T-helper 9 cell (primary cell): Measurements from ENCODE around the gene FUCA2.
A peak's percentile ranks its signal among the peaks of the same experiment; 100 is the strongest.
"Not testable (repeated sequence)": the region's sequence is repeated elsewhere in the genome, so short reads cannot be mapped to it uniquely, and the experiment has no call there.

Source experiments
- DNase-seq: peaks from one replicate; pipeline ENCODE4 v3.0.0-alpha.2; 2020

The FUCA2 gene

GRCh38 chr6:143535189-143535614 is 23.7 kb upstream of the FUCA2 start:
- DNase-seq: no peak

DNA sequence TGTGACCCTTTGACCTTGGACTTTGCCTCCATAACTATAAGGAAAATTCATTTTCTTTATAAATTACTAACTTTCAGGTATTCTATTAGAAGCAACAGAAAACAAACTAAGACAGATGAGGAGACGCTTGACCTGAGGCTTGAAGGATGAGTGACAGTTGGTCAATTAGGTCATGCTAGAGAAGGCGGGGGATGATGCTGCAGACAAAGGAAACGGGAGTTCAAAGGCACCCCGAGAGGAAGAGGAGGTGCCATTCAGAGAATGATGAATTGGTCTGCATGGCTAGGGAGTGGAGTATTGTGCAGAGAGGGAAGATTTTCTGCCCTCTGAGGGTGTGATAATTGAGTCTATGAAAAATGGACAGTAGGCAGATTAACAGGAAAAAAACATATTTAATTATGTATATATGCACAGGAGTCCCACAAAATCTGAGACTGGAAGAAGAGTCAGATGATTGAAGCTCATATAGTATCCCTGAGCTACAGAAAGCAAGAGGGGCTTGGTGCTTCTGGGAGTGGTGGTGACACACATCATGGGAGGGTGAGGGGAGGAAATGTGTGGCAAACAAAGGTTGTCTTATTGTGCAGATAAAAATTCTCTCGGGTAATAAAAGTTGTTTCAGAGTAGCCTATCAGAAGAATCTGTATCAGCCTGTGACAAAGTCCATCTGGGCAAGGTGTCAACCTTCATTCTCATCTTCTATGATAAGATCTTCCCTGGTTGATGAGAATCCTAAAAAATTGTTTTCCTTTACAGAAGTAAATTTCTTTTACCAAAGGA is 20.4 kb upstream of the FUCA2 start:
- no peak for DNase-seq

- DNase-seq: no peak
Observed at GRCh38 chr6:143529095-143529494, 17.6 kb upstream of the FUCA2 start.

- no peak for DNase-seq
Observed at GRCh38 chr6:143528164-143528811, 16.8 kb upstream of the FUCA2 start.

DNA sequence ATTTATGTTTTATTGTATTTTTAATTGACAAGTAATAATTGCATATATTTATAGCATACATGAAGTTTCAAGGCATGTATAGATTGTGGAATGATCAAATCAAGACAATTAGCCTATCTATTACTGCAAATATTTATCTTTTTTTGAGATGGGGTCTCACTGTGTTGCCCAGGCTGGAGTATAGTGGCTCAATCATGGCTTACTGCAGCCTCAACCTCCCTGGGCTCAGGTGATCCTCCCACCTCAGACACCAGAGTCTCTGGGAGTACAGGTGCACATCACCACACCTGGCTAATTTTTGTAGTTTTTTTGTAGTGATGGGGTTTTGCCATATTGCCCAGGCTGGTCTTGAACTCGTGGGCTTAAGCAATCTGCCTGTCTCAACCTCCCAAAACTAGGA is 16.2 kb upstream of the FUCA2 start:
- DNase-seq: no peak

DNA sequence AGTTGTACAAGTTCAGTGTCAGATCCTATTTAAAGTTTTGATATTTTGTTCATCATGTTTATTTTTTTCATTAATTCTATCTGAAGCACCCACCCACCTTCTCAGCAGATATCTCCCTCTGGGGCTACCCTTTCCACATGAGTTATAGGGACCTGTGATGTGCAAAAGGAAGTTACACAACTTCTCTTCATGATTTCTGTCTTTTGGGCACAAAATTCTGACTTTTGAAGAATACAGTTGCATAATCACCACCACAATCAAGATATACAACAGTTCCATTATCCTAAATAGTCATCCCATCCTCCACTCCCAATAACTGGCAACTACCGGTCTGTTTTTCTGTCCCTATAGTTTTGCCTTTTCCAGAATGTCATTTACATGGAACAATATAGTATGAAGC is 13.8 kb upstream of the FUCA2 start:
- DNase-seq: no peak

DNA sequence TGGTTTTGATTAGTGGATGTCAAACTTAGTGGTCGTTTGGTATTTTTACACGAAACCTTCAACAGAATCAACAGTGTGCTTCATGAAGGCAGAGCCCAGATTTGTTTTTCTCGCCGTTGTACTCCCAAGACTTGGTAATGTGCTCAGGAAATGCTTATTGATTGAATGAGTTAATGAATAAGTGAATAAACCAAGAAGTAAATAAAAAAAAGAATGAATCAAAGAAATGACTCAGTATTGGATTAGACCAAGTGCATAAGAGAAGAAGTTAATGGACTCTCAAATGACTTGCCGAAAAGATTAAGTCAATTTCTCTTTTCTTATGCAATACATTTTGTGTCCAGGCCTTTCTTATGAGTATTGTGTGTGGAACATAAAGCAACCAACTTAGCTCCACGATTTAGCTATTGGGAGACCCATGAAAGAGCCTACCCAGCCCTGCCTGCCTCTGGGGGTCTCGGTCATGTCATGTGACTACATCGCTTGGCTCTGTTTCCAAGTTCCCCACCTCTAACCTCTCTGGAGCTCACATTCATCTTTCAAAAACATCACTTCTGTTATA is 10.6 kb upstream of the FUCA2 start:
- DNase-seq: no peak

DNA sequence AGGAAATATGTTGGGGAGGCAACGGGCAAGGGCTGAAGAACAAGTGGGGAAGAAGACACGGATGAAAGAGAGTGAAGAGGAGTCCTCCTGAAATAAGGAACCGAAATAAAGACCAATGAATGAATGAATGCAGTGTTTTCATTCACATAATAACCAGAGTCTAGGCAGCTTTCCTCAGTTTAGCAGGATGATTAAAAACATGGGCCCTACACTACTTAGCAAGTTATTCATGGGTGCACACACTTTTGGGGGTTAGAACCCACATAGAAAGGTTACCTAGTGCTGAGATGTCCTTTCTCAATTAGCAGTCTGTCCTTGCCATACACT is 5.9 kb upstream of the FUCA2 start:
- DNase-seq: no peak

DNA sequence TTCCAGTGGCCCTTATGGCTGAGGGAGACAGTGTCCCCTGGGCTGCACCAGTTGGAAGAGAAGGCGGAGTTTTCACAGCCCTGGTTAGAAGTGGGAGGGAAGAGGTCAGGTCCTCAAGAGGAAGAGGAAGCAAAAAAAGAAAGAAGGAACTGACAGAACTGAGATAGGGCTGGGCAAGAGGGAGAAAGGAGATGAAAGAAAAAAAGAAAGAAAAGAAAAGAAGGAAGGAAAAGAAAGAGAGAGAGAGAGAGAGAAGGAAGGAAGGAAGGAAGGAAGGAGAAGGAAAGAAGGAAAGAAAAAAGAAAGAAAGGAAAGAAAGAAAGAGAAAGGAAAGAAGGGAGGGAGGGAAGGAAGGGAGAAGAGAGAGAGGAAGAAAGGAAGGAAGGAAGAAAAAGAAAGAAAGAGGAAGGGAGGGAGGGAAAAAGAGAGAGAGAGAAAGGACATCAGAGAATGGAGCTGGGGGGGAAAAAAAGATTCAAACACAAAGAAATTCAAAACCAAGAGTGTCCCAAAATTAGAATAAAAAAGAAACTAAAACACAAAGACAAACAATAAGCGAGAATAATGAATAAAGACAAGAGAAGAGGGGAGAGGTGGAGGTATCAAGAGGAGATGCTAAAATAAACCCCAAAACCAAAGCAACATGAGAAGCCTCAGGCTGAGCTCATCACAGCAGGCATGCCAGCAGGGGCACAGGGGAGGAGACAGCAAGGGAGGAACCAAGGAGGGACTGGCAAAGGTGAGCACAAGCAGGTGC is 5.3 kb upstream of the FUCA2 start:
- no peak for DNase-seq

DNA sequence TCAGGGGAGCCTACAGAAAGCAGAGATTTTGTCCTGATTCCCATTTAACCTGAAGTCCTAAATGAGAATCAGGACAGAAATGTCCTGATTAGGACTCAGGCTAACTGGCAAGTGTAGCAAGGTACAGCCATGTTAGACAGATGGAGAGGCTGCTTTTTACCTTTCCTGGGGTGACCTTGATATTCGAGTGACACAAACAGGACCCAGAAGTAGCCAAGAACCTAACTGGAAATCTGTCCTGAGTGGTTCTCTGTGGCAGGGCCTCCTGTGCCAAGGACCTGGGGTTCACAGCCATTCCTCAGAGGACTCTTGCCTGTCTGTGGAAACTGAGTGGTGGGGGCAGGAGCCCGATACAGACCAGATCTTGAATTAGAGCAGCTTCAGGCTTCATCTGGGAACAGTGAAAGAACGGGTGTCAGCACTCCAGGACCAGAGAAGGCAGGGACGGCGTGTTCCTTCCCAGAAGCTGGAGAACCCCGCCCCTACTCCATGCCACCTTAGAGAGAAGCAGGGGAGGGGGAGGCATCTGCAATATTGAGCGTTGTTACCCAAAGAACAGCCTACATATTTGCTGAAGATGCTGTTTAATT is 4.3 kb upstream of the FUCA2 start:
- DNase-seq: no peak

- no peak for DNase-seq
Observed at GRCh38 chr6:143515061-143515760, 3.7 kb upstream of the FUCA2 start.

DNA sequence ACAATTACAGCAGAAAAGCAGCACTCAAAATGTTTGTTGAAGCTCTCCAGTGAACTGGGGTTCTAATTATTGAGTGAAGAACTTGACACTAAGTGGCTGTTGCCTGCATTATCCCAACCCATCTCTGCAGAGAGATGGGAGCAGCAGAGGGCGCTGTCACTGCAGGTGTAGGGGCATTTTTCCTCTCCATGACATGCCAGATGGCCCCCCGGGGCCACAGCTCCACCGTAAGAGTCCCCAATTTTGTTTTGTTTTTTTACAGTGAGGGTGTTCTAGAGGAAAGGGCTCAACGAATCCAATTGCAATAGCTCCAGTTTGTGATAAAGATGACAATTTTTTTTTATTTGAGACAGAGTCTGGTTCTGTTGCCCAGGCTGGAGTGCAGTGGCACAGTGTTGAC is 1.9 kb upstream of the FUCA2 start:
- DNase-seq: peak; percentile 36

DNA sequence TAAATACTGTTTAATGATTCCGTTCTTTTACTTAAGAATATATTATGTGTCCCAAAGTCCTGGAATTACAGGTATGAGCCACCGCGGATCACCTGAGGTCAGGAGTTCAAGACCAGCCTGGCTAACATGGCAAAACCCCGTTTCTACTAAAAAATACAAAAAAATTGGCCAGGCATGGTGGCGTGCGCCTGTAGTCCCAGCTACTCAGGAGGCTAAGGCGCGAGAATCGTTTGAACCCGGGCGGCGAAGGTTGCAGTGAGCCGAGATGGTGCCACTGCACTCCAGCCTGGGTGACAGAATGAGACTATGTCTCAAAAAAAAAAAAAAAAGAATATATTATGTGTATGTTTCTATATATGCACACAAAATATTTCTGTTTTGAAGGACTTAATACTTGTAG is 1.2 kb downstream of the FUCA2 start:
- DNase-seq: not testable (repeated sequence)

- no peak for DNase-seq
Observed at GRCh38 chr6:143507358-143508145, 4.0 kb downstream of the FUCA2 start.

GRCh38 chr6:143506620-143507019 is 4.9 kb downstream of the FUCA2 start:
- DNase-seq: no peak

GRCh38 chr6:143506199-143506598 is 5.3 kb downstream of the FUCA2 start:
- DNase-seq: no peak

DNA sequence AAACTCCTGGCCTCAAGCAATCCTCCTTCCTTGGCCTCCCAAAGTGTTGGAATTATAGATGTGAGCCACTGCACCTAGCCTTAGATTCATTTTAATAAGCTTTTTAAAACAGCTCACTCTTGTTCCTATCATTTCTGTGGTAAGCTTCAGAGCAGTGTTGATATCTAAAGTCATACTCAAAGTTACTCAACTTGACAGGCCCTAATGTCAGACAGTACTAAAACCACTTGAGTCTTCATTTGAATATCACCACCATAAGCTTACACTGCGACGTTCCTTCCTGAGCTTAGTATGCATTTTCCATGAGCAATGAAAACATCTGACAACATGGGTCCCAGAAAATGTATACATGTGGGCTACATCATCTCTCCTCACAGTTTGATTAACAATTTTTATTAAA is 6.0 kb downstream of the FUCA2 start:
- no peak for DNase-seq

DNA sequence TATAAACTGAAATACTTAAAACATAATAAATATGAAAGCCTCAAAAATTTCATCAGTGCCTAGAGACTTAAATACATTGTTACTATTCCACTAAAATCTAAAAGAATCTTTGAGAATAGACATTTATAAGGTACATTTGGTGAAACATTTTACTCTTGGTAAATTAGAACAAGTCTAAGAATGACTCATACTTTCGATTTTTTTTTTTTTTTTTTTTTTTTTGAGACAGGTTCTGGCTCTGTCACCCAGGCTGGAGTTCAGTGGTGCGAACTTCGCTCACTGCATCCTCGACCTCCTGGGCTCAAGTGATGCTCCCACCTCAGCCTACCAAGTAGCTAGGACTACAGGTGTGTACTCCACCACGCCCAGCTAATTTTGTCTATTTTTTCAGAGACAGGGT is 6.4 kb downstream of the FUCA2 start:
- DNase-seq: no peak

DNA sequence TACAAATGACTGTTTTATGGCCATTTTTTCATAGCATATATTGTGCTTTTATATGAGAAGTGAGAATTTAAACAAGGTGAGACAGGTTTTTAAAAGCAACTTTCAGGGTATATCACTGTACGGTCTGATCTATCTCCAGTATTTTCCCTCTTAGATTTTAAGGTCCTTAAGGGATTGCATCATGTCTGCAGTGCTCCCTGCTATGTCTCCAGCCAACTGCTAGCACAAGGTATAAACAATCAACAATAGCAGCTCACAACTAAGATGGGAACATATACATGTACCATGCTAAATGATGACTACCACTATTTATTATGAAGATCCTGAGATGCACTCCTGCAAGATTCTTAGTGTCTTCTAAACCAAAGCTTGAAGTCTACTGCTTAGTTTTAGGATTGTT is 7.2 kb downstream of the FUCA2 start:
- DNase-seq: no peak

DNA sequence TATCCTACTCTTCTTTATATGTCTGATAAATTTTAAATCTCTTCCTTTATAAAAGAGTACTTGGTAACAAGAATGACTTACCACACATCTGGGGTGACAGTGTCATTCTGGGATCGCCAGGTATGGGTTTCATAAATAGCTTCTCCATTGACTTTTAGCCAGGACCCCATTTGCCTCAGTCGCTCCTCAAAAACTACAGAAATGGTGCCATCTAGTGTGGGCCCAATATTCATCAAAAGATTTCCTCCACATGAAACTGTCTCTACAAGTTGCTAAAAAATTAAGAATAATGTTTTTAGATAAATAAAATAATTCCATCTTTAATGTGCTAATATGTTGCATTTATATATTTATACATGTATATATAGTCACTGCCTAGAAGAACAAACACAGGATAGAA is 9.7 kb downstream of the FUCA2 start:
- DNase-seq: no peak

DNA sequence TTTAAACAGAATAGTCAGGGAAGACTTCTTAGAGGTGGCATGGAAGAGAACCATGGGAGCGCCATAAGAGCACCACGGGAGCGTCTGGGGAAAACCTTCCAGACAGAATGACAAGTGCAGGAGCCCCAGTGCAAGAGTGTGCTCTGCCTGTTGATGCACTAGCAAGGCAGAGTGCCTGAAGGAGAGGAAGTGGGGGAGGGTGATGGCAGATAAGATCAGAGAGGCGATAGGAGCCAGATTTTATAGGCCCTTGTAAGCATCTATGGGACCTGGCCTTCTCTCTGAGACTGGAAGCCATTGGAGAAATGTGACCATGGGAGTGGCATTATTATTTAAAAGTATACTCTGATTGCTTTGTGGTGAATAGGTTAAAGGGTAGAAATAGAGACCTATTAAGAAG is 13.1 kb downstream of the FUCA2 start:
- DNase-seq: no peak

DNA sequence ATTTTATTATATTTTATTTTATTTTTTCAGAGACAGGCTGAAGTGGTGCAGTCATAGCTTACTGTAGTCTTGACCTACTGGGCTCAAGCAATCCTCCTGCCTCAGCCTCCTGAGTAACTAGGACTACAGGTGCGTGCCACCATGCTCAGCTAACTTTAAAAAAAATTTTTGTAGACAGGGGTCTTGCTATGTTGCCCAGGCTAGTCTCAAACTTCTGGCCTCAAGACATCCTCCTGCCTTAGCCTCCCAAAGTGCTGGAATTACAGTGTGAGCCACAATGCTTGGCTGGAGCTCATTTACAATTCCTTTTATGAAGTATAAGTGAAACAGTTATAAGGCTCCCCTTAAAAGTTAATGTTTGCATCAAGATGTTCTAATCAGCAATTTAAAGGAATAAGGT is 14.5 kb downstream of the FUCA2 start:
- DNase-seq: no peak
